Stimulated activated CD8-positive, alpha-beta memory T cell treated with anti-CD3 and anti-CD28 coated beads, Interleukin-4, amount 100 ng/mL, for 24 hours (primary cell): ENCODE data around the gene NPFFR1.
"Not testable (repeated sequence)": the region's sequence is repeated elsewhere in the genome, so short reads cannot be mapped to it uniquely, and the experiment has no call there.

Experiments used
- DNase-seq: peaks from one replicate; pipeline ENCODE4 v3.0.0-alpha.2; 2020; ENCODE audit warnings: low read depth

Gene NPFFR1

GRCh38 chr10:70285476-70285831 lies 1.6 kb upstream of the NPFFR1 start:
- DNase-seq: no peak

- no peak for DNase-seq
These were observed 1.0 kb upstream of the NPFFR1 start for GRCh38 chr10:70284542-70285475.

GRCh38 chr10:70283071-70283444 lies 746 bp downstream of the NPFFR1 start:
- no peak for DNase-seq

GRCh38 chr10:70281609-70282008 lies 2.2 kb downstream of the NPFFR1 start:
- DNase-seq: no peak

- DNase-seq: no peak
These were observed 3.7 kb downstream of the NPFFR1 start for GRCh38 chr10:70280099-70280498.

GRCh38 chr10:70277396-70278030 lies 6.3 kb downstream of the NPFFR1 start:
- DNase-seq: no peak

- no peak for DNase-seq
These were observed 9.2 kb downstream of the NPFFR1 start for GRCh38 chr10:70274643-70275042.

- no peak for DNase-seq
These were observed 10.9 kb downstream of the NPFFR1 start for GRCh38 chr10:70272925-70273316.

GRCh38 chr10:70271996-70272924 lies 11.5 kb downstream of the NPFFR1 start:
- DNase-seq: no peak

- DNase-seq: no peak
These were observed 12.9 kb downstream of the NPFFR1 start for GRCh38 chr10:70270952-70271351.

GRCh38 chr10:70269741-70270140 lies 14.1 kb downstream of the NPFFR1 start:
- DNase-seq: no peak

GRCh38 chr10:70268376-70268775 lies 15.4 kb downstream of the NPFFR1 start:
- no peak for DNase-seq

GRCh38 chr10:70267161-70267933 lies 16.5 kb downstream of the NPFFR1 start:
- no peak for DNase-seq

GRCh38 chr10:70266701-70267100 lies 17.1 kb downstream of the NPFFR1 start:
- DNase-seq: no peak

GRCh38 chr10:70266056-70266455 lies 17.7 kb downstream of the NPFFR1 start:
- DNase-seq: no peak

- no peak for DNase-seq
These were observed 18.6 kb downstream of the NPFFR1 start for GRCh38 chr10:70265032-70265689.

GRCh38 chr10:70260734-70261133 lies 23.1 kb downstream of the NPFFR1 start:
- no peak for DNase-seq

- DNase-seq: no peak
These were observed 23.5 kb downstream of the NPFFR1 start for GRCh38 chr10:70260259-70260658.

GRCh38 chr10:70258216-70258615 lies 25.6 kb downstream of the NPFFR1 start:
- DNase-seq: no peak

GRCh38 chr10:70257816-70258215 lies 26.0 kb downstream of the NPFFR1 start:
- DNase-seq: not testable (repeated sequence)

- DNase-seq: no peak
These were observed 27.3 kb downstream of the NPFFR1 start for GRCh38 chr10:70256463-70256862.
